DMS 273 treated with DMSO at 0.1 percent for 48 hours (cell line): ENCODE data around the gene SNTG2.

Experiments
- DNase-seq: peaks from one replicate; lab custom pipeline; 2025; lab: John Stamatoyannopoulos, UW

Gene SNTG2

DNA sequence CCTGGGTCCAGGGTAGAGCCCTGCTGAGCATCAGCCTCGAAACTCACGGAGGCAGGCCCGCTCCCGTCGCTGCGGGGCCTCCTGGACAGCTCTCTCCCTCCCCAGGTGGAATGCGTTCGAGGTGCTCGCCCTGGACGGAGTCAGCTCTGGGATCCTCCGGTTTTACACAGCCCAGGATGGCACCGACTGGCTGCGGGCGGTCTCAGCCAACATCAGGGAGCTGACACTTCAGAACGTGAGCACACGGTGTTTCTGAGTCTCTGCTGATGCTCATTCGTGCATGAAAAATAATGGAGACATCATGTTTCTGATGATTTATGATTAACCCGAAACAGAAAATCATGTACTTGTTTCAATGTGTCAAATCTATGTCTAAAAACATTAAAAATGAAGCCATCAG lies 287.1 kb downstream of the SNTG2 start:
- DNase-seq: no peak

DNA sequence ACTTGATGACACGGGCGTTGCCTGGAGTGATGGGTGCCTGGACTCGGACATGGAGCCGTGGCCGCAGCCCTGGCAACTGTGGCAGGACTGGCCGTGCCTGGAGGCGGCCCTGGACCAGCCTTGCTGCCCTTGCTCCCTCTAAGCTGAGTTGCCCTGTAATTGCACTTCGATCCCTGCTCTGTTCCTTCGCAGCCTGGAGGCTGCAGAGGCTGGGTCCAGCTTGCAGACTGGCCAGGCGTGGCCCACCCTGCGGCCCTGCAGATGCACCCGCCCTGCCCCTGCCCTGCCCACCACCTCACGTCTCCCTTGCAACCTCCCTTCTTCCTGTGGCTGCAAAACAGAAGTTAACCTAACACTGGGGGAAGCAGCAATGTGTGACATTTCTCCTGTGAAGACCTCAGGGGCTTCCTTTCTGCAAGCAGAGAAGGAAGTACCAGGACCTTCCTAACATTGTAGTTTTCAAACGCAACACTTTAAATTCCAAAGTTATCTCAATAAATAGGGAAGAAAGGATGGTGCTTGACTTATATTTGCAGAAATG lies 288.0 kb downstream of the SNTG2 start:
- DNase-seq: no peak

DNA sequence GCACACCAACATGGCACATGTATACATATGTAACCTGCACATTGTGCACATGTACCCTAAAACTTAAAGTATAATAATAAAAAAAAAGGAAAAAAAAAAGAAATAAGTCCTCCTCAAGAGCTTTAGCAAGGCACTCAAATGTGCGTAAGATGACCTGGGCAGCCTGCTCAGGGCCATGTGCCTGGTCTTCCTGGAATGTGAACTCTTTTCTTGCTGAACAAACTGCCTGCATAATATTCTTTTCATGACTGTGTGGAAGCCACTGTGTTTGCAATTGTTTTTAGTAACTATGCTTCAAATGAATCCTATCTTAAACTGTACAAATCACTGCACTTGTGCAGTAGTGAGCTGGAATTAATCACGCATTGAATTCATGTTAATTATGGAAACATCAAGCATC lies 294.5 kb downstream of the SNTG2 start:
- no peak for DNase-seq

DNA sequence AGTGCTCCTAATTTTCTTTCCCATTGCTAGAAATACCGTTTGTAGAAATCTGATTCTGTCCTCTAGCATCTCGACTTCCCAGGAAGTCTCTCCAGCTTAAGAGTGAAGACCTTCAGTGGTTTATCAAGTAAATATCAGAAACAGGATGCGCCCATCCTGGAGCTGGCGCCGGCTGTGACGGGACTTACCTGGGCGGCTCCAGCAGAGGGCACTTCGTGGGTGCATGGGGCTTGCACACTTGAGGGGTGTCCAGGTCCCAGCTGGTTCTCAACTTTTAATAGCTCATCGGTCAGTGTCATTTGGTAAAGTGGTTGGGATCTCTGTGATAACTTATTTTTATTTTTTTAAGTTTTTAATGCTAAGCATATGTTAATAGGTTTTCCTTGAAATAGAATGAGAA lies 295.6 kb downstream of the SNTG2 start:
- DNase-seq: no peak

DNA sequence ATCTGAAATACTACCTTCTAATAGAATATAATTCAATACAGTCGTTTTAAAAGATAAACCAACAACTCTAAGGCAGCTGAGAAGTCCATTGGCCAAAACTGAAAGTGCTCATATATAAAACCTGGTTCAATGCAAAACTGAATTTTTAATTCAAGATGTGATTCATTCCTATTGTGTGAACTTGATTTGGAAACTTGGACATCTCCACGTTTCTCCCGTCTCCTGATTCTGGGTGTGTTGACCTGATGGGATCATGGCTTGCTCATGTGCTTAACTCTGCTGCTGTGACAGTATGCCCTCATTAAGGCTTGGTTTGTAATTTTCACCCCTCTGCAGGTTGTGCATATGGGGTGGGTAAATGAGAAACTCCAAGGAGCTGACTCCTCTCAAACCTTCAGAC lies 296.3 kb downstream of the SNTG2 start:
- no peak for DNase-seq

DNA sequence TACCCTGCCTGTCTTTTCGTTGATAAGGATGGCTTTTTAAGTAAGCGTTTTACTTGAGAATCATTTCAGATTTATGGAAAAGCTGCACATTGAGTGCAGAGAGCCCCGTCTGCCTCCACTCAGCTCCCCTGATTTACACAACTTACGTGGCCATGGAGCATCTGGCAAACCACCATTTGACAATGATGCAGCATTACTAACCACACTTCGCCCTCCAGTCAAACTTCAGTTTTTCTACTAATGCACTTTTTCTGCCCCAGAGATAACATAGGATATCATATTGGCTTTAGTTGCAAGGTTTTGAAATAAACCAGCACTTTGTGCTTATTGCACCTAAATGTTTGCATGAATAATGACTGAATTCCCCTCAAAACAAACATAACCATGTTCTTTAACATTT lies 297.5 kb downstream of the SNTG2 start:
- DNase-seq: no peak

DNA sequence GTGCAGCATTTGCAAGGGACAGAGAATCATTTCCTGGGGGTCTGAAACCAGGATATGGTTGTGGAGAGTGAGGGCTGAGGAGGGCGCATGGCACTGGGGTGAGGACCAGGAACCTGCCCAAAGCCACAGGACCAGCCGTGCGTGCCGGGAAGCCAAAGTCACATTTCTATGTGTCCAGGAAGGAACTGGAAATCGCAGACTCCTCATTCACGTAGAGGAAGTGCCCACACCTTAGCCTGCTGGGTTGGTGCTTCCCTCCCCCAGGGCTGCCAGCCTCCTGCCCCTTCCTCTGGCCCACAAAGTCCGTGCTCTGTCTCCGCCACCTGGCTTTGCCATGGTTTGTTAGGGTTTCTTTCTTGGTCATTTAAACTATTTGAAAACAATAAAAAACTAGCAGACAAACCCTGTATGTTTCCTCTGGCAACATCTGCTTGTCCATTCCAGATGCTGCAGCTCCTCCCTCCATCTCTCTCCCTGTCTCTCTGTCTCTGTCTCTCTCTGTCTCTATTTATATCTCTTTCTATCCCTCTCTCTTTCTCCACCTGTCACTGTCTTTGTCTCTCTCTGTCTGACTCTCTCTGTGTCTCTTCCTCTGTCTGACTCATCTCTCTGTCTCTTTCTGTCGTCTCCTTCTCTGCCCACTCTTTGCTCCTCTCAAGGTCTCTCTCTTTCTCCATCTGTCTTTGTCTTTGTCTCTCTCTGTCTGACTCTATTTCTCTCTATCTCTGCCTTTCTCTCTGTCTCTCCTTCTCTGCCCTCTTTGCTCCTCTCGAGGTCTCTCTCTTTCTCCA lies 299.4 kb downstream of the SNTG2 start:
- no peak for DNase-seq

DNA sequence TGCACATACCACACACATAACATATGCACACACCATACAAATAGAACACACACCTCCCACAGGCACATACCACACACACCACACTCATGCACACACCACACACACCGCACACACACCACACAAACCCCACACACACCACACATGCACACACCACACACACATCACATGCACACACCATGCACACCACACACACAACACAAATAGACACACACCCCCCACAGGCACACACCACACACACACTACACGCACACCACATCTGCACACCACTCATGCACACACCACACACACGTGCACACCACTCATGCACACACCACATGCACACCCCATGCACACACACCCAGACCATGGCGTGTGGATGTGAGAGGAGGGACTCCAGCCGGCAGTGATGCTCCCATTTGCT lies 300.9 kb downstream of the SNTG2 start:
- DNase-seq: no peak

DNA sequence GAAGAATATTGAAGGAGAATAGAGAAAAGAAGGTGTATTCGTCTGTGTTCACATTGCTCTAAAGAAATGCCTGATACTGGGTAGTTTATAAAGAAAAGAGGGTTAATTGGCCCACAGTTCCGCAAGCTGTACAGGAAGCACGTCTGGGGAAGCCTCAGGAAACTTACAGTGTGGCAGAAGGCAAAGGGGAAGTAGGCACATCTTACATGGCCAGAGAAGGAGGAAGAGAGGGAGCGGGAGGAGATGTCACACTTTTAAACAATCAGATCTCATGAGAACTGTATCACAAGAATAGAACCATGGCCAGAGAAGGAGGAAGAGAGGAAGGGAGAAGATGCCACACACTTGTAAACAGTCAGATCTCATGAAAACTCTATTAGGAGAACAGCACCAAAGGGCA lies 303.0 kb downstream of the SNTG2 start:
- DNase-seq: no peak

DNA sequence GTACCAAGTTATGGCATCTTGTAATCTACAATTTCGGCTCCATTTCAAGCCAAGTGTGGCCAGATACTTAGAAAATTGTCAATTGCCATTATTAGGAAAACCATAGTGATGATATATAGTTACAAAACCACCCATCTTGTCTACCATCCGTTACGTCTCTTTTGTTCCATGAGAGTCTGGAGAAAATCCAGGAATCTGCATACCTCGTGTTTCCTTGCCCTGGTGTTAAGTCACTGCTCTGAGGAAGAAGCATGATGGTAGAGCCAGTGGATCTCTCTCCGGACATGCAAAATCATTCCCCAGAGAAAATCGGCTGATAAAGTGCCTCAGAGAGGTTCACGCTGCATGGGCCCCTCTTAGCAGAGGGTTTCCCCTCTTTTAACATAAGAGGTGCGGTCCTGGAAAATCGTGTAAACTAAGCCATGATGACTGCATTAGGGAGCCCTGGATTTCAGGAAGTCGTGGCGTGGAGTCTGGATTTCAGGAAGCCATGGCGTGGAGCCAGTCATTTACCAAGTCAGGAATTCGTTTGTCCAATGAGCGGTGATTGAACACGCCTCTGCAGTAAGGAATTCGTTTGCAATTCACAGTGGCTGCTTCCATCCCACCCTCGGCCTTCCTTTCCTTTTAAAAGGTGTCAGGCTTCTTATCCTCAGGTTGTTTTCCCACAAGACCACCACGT lies 304.2 kb downstream of the SNTG2 start:
- DNase-seq: no peak

DNA sequence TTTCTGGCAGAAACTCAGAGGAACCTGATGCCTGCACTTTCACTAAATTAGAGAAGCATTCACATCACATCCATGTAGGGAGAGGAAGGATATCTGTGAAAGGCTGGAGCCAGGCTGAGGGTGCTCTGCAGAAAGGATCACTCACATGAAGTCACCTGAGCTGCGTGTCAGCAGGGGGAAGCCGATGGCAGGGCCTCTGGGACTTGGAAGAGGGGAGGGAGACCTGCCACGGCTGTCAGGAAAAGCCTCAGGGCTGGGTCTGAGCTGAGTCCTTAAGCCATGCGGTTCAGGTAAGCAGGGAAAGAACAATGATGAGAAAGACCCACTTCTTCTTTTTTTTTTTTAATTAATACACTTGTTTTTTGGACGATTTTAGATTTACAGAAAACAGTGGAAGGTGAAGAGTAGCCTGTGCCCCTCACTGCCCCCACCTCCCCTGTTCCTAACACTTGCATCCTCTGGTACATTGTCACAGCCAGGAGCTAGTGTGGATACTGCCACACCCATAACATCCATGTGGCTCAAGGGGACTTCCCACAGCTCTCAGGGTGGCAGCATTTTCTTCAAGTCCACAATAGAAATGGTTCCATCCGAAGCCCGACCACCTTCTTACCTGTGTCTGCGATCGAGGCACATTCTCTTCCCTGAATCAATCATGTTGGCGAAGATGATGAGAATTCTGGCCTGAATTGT lies 306.1 kb downstream of the SNTG2 start:
- no peak for DNase-seq

DNA sequence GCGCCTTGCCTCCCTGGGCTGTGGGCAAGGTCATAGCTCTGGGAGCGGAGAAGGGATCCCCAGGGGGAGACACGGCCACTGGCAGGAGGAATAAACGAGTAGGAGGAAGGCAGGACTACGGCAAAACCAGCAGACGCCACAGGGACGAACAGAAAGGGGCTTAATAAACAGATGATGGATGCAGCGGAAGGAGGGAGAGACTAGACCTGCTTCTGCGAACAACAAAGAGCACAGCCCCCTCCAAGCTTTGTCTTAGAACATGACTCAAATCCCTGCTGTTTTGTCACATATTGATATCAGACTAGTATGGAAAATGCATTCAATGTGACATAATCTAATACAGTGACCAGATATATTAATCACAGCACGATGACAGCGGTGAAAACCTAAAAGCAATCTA lies 306.7 kb downstream of the SNTG2 start:
- no peak for DNase-seq

DNA sequence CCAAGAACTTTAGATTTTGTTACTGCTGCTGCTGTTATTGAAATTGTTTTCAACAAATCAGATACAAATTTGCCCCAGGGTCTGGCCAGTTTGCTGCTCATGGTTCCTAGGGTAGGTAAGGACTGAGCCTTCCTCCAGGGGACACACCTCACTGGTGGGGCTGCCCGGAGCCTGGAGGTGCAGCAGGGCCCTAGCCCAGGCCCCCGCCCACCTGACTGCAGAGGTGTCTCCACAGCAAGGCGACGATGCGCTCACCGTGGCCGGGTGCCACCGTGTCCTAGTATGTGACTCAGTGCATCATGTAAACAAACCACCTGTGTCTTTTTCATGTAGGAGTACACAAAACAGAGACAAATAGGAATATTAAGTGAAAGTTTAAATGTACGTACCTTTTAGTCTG lies 309.1 kb downstream of the SNTG2 start:
- DNase-seq: no peak

DNA sequence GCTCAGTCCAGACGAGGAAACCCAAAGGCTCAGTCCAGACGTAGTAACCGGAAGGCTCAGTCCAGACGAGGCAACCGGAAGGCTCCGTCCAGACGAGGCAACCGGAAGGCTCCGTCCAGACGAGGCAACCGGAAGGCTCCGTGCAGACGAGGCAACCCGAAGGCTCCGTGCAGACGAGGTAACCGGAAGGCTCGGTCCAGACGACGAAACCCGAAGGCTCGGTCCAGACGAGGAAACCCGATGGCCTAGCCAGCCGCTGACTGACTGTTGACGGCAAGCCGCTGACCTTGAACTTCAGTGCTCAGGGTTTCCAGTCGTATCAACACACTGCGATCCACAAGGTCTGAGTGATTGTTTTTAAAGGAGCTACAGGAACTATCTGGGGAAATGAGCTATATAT lies 312.0 kb downstream of the SNTG2 start:
- DNase-seq: no peak

DNA sequence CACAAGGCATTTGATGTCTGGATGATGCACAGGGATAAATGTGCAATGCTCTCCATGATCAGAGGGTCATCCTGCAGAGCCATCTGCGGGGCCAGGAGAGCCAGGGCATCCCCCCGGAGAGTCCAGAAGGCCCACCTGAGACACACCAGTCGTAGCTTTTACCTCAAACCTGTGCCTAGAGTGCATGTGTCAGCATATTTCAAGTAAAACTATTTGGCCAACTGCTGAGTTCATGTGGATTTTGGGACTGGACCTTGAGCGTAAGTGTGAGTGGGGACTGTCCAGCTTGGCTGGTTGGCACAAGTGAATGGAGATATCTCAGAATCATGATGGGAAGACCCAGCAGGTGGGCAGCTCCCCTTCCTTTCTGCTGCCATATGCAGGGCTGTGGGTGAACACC lies 314.8 kb downstream of the SNTG2 start:
- DNase-seq: no peak

DNA sequence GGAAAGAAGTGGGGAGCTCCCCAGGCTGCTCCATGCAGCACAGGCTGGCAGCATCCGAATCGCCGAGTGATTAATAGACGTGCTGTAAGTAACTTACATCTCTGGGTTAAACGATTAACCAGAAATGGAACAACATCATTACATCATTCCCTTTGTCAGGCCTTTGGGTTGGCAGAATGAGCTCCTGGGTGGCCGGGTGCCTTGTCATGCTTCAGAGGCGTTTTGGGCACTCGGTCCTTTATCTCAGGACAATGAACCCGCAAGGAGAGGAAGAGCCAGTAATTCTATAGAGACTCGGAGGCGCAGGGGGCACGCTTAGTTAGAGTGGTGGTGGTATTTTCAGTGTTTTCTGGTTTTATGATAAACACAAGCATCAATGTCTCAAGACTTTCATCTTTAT lies 315.7 kb downstream of the SNTG2 start:
- no peak for DNase-seq

DNA sequence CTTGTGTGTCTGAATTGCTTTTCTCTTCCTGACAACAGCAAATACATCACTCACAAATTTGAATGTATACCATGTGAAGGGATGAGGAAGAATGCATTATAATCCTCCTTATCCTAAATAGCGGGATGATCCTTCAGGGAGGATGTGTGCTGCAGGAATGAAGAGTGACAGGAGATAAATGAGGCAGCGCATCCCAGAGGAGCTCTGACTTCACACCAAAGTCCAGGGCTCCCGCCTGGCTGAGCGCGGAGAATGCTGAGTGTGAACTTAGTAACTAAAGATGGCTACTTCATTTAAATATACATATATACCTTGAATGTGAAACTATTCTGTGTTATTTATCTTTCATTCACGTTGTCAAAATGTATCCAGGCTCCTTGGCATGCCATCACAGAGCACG lies 317.4 kb downstream of the SNTG2 start:
- no peak for DNase-seq

DNA sequence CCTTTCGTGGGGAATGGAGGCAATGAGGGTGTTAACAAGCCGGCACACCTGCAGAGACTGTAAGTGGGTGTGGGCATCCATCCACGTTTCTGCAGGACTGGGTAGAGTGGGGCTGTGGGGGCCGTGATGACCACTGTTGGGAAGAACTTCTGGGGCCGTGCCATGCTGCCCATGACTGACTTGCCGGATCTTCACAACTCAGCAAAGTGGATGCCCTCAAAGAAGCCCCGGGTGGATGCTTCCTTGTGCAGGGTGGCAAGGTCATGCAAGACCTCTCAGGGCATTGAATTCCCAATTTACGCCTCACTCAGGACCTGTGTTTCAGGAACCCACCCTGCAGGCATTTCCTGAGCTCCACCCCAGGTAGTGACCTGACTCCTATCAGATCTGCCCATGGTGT lies 319.2 kb downstream of the SNTG2 start:
- DNase-seq: no peak

DNA sequence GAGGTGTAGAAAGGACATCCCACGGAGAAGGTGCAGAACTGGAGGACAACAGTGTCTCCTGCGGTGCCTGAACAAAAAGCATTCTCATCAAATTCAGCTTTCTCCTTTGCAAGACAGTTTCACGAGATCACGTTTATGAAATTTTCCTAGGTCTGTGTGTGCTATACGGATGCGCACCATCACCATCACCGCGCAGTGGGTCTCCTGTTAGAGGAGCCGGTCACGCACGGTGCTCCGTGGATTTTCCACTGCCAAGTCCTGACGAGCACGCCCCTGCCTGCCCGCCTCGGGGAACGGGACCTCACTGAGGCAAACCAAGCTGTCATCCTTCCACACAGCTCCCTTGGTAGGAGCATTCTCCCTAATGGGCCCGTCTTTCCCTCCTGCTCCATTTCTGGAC lies 322.2 kb downstream of the SNTG2 start:
- DNase-seq: no peak

DNA sequence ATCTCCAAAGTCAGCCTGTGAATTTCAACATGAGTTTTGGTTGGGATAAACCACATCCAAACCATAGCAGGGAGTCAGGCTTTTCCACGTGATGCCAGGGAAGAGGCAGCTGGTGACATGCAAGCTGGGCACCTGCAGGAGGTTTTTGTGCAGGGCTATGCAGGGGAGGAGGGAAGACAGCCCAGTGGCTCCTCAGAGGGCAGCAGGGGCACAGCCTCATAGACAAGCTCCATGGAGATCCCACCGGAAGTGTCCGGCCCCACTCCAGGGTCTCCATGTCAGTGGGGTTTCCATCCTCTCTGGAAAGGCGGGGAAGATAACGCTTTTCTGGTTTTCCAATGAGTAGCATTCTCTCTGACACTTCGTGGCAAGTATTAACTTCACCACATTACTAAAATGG lies 327.0 kb downstream of the SNTG2 start:
- no peak for DNase-seq

DNA sequence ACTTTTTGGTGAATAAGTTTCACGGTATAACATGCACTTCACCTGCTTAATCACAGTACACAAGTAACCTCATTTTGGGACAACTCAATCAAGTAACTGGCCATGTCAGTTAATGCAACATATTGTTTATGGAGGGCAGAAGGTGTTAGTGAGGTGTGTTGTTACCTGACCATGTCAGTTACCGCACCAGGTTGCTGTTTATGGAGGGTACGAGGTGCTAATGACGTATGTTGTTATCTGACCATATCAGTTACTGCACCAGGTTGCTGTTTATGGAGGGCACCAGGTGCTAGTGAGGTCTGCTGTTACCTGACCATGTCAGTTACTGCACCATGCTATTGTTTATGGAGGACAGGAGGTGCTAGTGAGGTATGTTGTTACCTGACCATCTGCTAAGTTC lies 327.5 kb downstream of the SNTG2 start:
- no peak for DNase-seq

DNA sequence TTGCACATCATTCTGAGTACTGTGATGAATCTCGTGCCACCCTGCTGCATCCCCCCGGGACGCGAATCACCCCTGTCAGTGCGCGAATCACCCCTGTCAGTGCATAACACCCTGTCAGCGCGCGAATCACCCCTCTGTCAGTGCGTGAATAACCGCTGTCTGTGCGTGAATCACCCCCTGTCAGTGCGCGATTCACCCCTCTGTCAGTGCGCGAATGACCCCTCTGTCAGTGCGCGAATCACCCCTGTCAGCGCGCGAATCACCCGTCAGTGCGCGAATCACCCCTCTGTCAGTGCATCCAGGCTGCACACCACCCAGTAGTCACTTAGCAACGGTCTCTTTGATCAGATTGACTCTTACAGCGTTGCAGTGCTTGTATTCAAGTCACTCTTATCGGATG lies 328.2 kb downstream of the SNTG2 start:
- DNase-seq: no peak

DNA sequence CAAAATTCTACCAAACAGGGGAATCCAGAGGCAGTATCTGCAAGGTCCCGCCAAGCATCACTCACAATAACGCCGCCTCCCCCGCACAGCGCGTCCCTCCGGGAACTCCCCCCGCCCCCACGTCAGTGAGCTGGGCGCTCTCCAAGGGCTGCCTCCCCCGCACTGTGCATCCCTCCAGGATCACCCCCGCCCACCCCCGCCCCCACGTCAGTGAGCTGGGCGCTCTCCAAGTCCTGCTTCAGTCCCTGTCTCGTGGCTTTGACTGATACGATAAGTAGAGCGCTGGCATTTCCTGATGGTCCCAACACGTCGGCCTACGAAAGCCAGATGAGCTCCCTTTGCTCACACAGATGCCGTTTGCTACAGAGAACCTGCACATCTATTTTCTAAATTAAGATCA lies 331.9 kb downstream of the SNTG2 start:
- DNase-seq: no peak
